Fibroblast of upper back skin (primary cell): ENCODE results near the gene SMARCA4.

Experiments used
- DNase-seq: peaks from one replicate; pipeline ENCODE4 v3.0.0-alpha.2; 2013

The SMARCA4 gene

GRCh38 chr19:10960314-10961072 is at the start of gene SMARCA4:
Gene SMARCA4, plus strand, starts transcription at chr19:10961030. Its CDS starts 23,122 bp downstream, at chr19:10984152.
- DNase-seq: peak; percentile 95

DNA sequence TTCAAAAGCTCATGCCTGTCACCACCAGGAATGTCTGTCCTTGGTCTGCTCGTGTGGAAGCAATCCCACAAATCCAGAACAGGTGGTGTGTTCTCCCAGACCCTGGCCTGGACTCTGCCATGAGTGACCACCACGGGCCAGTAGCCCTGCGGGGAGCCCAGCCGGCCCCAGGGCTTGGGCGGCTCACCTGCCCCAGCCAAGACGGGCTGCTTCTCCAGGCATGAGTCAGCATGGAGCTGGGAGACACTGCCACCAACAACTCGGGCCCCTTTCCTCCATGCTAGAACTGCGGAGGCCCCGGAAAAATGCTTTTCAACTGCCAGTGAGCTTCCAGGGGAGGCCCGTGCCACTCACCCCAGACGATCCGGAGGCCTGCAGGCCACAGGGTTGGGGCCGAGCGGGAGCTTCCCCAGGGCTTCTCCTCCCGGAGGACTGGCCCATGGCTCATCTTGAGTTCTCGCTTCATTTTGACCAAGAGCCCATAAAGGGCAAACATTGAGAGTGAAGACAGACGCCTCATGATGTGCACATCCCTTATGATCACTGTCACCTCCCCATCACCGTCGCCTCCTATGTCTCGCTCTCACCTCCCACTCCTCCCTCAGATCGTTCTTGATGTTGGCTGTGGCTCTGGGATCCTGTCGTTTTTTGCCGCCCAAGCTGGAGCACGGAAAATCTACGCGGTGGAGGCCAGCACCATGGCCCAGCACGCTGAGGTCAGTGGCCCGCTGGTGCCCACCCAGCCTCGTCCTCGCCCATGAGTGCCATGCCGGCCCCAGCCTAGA is 49.1 kb upstream of the SMARCA4 start:
- DNase-seq: no peak

- no peak for DNase-seq
Observed at GRCh38 chr19:10912619-10913018, 48.2 kb upstream of the SMARCA4 start.

GRCh38 chr19:10913716-10914340 is 47.0 kb upstream of the SMARCA4 start:
- no peak for DNase-seq

DNA sequence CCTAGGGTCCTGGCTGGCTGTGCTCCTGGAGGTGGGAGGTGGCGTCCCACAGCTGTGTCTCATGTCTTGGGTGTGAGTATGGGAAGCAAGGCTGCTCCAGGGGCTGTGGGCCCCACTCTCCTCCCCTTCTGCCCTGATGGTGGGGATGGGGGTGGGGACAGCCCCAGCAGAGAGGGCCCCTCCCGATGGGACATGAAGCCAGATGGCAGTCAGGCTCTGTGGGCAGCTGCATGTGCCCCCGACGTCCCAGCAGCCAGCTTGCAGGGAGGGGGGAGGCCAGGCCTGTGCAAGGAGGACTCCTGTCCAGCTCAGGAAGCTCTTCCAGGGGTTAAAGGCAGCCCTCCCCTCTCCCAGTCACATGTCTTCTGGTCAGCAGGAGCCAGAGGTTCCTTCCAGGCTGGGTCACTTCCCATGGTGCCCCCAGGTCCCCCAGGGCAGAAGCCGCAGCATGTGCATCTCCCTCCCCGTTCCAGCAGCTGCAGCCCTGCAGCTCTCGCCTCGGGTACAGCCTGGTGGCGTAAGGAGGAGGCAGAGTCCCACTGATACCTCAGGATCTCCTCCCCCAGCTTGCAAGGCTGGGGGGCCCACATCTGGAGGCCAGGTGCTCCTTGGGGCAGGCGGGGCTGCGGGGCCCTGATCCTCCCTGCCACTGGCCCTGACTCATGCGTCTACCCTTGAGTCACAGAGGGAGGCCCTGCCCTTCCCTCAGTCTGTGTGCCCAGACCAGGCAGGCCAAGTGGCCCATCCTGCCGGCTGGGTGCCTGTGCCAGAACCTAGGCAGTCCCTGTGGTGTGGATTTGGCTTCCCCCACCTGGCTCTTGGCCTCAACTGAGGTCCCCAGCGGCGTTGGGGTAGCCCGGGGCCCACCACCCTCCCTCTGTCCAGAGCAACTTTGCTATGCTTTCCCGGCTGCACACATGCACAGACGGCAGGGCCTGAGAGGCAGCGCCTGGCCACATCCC is 45.4 kb upstream of the SMARCA4 start:
- peak; percentile 86 for DNase-seq

GRCh38 chr19:10916602-10917001 is 44.2 kb upstream of the SMARCA4 start:
- DNase-seq: no peak

DNA sequence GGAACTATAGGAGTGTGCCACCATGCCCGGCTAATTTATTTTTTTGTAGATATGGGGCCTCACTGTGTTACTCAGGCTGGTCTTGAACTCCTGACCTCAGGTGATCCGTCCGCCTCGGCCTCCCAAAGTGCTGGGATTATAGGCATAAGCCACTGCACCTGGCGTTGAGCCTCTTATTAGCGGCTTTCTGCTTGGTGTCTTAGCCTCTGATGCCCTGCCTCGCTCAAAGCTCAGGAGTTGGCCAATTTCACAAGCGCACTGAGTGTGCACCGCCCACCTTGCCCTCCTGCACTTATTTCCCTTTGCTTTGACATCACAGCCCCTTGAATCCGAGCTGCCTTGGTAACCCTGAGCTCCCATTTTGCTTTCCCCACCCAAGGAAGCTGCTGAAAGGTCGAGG is 42.5 kb upstream of the SMARCA4 start:
- no peak for DNase-seq

- no peak for DNase-seq
Observed at GRCh38 chr19:10919352-10920287, 41.2 kb upstream of the SMARCA4 start.

GRCh38 chr19:10920288-10920655 is 40.6 kb upstream of the SMARCA4 start:
- DNase-seq: no peak

GRCh38 chr19:10920781-10921180 is 40.0 kb upstream of the SMARCA4 start:
- no peak for DNase-seq

DNA sequence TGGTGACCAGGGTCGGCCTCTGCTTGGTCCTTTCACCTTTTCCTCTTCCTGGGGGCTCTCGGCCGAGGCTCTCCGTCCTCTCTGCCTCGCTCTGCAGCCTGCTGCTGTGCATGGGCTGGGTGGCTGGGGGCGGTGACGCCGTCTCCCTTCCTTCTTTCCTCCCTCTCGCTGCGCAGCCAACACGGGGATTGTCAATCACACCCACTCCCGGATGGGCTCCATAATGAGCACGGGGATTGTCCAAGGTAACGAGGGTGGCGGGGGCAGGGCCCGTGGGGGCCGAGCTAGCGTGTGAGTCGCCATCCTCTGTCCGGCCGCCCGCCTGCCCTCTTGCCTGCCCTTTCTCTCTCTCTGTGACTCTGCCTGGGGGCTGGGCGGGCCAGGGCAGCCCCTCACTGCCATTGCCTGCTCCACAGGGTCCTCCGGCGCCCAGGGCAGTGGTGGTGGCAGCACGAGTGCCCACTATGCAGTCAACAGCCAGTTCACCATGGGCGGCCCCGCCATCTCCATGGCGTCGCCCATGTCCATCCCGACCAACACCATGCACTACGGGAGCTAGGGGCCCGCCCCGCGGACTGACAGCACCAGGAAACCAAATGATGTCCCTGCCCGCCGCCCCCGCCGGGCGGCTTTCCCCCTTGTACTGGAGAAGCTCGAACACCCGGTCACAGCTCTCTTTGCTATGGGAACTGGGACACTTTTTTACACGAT is 39.5 kb upstream of the SMARCA4 start:
- DNase-seq: no peak

DNA sequence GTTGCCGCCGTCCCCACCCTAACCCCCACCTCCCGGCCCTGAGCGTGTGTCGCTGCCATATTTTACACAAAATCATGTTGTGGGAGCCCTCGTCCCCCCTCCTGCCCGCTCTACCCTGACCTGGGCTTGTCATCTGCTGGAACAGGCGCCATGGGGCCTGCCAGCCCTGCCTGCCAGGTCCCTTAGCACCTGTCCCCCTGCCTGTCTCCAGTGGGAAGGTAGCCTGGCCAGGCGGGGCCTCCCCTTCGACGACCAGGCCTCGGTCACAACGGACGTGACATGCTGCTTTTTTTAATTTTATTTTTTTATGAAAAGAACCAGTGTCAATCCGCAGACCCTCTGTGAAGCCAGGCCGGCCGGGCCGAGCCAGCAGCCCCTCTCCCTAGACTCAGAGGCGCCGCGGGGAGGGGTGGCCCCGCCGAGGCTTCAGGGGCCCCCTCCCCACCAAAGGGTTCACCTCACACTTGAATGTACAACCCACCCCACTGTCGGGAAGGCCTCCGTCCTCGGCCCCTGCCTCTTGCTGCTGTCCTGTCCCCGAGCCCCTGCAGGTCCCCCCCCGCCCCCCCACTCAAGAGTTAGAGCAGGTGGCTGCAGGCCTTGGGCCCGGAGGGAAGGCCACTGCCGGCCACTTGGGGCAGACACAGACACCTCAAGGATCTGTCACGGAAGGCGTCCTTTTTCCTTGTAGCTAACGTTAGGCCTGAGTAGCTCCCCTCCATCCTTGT is 38.8 kb upstream of the SMARCA4 start:
- DNase-seq: no peak

DNA sequence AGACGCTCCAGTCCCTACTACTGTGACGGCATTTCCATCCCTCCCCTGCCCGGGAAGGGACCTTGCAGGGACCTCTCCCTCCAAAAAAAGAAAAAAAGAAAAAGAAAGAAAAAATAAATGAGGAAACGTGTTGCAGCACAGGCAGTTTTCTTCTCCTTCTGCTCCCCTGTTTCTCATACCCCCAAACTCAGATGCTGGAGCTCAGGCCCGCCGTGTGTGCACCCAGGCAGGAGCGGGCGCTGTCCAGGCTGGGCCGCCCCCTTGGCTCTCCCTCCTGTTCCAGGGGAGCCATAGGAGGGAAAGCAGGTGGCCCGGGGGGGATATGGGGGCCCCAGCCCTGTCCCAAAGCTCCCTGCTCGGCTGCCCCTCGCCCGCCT is 38.2 kb upstream of the SMARCA4 start:
- no peak for DNase-seq

- DNase-seq: no peak
Observed at GRCh38 chr19:10923260-10924112, 37.3 kb upstream of the SMARCA4 start.

GRCh38 chr19:10924597-10924996 is 36.2 kb upstream of the SMARCA4 start:
- no peak for DNase-seq

- DNase-seq: no peak
Observed at GRCh38 chr19:10927730-10928562, 32.9 kb upstream of the SMARCA4 start.

DNA sequence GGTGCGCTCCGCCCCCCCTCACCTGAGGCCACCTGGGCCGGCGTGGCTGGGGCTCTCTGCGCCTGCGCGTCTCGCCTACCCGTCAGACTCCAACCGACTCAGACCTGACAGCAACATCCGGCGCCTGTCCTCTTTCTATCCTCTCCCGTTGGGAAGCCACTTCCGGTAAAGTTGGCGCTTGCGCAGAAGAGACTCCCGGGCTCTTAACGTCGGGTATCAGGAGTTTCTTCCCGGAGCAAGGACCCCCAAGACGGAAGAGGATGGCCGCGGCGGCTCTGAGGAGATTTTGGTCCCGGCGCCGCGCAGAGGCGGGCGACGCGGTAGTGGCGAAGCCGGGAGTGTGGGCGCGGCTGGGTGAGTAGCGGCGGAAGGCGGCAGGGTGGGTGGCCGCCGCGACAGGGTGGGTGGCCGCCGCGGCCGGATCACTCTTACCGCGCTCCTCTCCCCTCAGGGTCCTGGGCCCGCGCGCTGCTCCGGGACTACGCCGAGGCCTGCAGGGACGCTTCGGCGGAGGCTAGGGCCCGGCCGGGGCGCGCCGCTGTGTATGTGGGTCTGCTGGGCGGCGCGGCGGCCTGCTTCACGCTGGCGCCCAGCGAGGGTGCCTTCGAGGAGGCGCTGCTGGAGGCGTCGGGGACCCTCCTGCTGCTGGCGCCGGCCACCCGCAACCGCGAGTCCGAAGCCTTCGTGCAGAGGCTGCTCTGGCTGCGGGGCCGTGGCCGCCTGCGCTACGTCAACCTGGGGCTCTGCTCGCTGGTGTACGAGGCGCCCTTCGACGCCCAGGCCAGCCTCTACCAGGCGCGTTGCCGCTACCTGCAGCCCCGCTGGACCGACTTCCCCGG is 32.0 kb upstream of the SMARCA4 start, which contains the start of the genes TIMM29 and YIPF2:
Gene TIMM29 (plus strand): TSS at position 249 of the 839 bp plus-strand sequence. CDS start 12 bp downstream, at position 261.
Gene YIPF2 (minus strand): TSS at position 77 of the 839 bp plus-strand sequence. CDS start 229 bp downstream, outside the sequence.
- DNase-seq: peak; percentile 99
